GM12891 (cell line): ENCODE measurements around the gene IREB2.

Experiments used
- POLR2A ChIP-seq: IDR thresholded peaks from 2 replicates; pipeline ENCODE4 v1.6.1; 2011; ENCODE audit warnings: low read depth, low read length, control low read depth
- POLR2AphosphoS5 ChIP-seq: IDR thresholded peaks from 2 replicates; pipeline ENCODE4 v1.6.1; 2011; ENCODE audit warnings: low read depth, low read length, control low read depth
- SPI1 ChIP-seq: IDR thresholded peaks from 2 replicates; pipeline ENCODE4 v1.6.1; 2011; ENCODE audit warnings: low read depth, low read length, control low read depth
- TAF1 ChIP-seq: IDR thresholded peaks from 2 replicates; pipeline ENCODE4 v1.6.1; 2011; ENCODE audit warnings: low read depth, low read length, control low read depth

DNA sequence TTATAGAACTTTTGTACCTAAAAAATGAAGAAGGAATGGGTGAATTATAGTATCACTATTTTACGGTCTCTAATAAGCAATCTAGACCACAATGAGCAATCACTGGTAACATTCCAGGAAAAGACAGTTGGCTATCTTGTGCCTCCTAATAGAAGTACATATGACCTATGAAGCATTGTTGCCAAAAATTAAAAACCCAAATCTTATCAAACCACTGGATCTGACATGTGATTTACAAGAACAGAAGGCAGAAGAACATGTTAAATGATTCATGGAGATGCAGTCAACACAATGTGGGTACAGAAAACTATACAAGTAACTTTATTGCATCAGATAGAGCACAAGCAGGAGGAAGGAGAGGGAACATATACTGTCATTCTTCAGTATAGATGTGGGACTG, 54.9 kb downstream of the IREB2 start:
- no peak for TF ChIP-seq TAF1
- TF ChIP-seq POLR2A = no peak
- no peak for TF ChIP-seq POLR2AphosphoS5
- TF ChIP-seq SPI1 = no peak
